Measurements from ENCODE around the gene VARS1. TPM values are rescaled to one million over a fixed set of nuclear protein-coding genes. Genes with fewer than 3 reads are reported as not detected.

The VARS1 gene
- 77.4 and 78.9 TPM in 2 replicates for total RNA-seq

DNA sequence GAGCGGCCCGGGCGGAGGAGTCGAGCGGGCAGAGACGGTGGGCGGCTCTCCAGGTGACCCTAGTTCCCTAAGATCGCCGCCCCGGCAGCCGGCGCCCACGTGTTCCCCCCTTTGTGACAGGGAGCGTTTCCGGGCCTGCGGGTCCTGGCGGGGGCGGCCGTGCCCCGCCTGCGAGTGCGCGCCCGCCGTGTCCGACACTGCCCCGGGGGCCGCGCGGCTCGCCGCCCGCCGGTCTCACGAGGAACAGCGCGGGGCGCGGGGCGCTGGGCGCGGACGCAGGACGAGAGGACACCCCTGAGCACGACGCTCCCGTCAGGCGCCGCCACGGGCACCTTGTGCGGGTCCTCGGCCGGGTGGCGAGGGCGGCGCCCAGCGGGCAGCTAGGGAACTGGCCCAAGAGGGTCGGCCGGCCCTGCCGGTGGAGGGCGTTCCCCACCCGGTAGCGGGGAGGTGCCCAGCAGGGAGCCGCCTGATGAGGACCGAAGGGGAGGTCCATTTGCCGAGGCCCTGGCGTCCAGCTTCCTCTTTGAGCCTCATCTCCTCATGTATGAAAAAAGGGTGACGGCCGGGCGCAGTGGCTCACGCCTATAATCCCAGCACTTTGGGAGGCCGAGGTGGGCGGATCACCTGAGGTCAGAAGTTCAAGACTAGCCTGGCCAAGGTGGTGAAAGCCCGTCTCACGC, at the start of gene VARS1:
Gene VARS1 (minus strand): TSS at position 137 of the 683 bp plus-strand sequence. CDS start 535 bp downstream, outside the sequence.
- intact Hi-C loops (cut with micrococcal nuclease), result loop anchor here (1.0 to 10.0 kb wide), 6 partner anchors 19 to 301 kb away; partner anchors contain the start of genes HSPA1A, HSPA1L, MICB and NEU1

DNA sequence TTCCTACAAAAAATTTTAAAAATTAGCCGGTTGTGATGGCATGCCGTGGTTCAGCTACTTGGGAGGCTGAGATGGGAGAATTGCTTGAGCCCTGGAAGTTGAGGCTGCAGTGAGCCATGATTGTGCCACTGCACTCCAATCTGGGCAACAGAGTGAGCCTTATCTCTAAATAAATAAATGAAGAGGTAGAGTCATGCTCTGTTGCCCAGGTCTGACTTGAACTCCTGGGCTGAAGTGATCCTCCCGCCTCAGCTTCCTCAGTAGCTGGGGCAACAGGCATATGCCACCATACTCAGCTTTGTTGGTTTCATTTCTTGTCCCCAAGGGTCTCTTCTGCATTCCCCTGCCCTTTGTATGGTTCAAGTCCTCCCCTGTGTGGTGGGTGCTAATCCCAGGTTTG, 49.0 kb upstream of the VARS1 start:
- intact Hi-C loops (cut with micrococcal nuclease), result no loop called here

DNA sequence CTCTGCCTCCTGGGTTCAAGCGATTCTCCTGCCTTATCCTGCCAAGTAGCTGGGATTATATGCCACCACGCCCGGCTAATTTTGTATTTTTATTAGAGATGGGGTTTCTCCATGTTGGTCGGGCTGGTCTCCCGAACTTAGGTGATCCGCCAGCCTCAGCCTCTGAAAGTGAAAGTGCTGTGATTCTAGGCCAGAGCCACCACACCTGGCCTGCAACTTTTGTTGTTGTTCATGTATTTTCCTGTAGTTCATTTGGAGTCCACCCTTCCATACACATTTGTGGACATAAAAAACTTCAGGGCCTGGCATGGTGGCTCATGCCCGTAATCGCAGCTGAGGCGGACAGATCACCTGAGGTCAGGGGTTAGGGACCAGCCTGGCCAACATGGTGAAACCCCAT, 46.5 kb upstream of the VARS1 start:
- intact Hi-C loops (cut with micrococcal nuclease), result no loop called here

DNA sequence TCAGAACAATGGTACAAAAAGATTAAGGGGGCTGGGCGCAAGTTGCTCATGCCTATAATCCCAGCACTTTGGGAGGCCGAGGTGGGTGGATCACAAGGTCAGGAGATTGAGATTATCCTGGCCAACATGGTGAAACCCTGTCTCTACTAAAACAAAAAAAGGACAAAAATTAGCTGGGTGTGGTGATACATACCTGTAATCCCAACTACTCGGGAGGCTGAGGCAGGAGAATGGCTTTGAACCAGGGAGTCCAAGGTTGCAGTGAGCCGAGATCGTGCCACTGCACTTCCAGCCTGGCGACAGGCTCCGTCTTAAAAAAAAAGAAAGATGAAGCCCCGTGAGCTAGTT, 44.2 kb upstream of the VARS1 start:
- intact Hi-C loops (cut with micrococcal nuclease), result loop anchor here (10.0 kb wide), 1 partner anchor 355 kb away; the partner anchor contains the start of genes GPSM3 and PBX2

DNA sequence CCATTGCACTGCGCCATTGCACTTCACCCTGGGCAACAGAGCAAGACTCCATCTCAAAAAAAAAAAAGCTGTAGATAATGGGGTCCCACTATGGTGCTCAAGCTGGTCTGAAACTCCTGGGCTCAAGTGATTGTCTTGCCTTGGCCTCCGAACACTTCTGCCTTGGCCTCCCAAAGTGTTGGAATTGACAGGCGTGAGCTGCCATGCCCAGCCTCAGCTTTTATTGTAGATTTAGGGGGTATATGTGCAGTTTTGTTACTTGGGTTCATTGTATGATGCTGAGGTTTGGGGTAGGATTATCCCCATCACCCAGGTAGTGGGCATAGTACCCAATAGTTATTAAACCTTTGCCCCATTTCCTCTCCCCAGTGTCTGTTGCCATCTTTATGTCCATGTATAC, 43.4 kb upstream of the VARS1 start:
- intact Hi-C loops (cut with micrococcal nuclease), result loop anchor here (10.0 kb wide), 1 partner anchor 356 kb away; the partner anchor contains the start of genes GPSM3 and PBX2

DNA sequence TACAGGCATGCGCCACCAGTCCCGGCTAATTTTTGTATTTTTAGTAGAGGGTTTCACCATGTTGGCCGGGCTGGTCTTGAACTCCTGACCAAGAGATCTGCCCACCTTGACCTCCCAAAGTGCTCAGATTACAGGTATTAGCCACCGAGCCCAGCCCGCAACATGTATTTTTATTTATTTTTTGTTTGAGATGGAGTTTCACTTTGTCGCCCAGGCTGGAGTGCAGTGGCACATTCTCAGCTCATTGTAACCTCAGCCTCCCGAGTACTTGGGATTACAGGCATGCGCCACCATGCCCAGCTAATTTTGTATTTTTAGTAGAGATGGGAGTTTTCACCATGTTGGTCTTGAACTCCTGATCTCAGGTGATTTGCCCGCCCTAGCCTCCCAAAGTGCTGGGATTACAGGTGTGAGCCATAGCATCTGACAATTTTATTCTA, 42.6 kb upstream of the VARS1 start:
- intact Hi-C loops (cut with micrococcal nuclease), result loop anchor here (10.0 kb wide), 1 partner anchor 357 kb away; the partner anchor contains the start of genes GPSM3 and PBX2

DNA sequence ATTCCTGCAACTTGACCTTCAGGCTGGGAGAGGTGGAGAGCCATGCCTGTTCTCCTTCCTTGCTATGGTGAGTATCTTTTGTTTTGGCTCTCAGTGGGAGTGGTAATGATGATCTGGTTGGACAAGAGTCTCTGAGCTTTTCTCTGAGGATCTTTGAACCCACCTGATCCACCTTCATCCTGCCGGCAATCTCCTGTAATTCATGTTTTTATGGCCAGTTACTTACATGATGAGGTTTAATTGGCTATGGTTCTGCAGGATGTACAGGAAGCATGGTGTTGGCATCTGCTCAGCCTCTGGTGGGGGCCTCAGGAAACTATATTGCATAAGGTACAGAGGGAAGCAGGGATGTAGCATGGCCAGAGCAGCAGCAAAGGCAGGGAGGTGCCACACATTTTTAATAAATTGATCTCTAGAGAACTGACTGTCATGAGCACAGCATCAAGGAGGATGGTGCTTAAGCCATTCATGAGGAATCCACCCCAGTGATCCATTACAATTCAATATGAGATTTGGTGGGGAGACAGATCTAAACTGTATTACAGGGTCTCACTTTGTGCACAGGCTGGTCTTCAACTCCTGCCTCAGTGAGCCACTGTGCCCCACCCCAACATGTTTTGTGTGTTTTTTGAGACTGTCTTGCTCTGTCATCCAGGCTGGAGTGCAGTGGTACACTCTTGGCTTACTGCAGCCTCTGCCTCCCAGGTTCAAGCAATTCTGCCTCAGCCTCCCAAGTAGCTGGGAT, 42.0 kb upstream of the VARS1 start:
- intact Hi-C loops (cut with micrococcal nuclease), result loop anchor here (10.0 kb wide), 1 partner anchor 357 kb away; the partner anchor contains the start of genes GPSM3 and PBX2

DNA sequence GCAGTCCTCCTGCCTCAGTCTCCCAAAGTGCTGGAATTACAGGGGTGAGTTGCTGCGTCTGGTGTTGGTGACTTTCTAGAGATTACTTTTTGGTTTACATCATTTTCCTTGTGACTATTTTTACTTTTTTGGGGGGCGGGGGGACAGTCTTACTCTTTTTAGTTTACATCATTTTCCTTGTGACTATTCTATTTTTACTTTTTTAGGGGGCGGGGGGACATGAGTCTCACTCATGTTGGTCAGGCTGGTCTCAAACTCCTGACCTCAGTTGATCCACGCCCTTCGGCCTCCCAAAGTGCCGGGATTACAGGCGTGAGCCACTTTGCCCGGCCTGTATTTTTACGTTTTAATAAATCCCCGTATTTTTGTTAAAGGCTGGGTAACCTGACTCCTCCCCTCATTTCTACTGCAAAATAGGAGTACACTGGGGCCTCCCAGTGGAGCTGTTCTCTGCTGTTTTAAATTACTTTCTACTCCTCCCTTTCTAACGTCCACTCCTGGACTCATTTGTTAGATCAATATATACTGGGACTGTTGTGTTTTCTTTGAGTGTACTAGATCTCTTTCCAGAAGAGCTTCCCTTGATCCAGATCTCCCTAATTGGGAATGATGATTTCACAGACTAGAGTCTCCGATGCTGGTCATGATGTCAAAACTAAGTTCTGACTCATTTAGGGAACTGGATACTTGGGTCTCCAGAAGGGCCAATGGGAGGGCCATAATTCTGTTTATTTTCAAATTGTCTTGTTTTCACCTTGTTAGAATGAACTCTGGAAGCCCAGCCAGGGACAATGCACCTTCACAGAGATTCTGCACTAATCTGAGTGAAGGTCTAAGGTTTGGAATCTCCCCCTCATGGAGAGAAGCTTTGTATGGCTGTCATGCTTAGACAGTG, 41.2 kb upstream of the VARS1 start:
- intact Hi-C loops (cut with micrococcal nuclease), result loop anchor here (10.0 kb wide), 1 partner anchor 358 kb away; the partner anchor contains the start of genes GPSM3 and PBX2

DNA sequence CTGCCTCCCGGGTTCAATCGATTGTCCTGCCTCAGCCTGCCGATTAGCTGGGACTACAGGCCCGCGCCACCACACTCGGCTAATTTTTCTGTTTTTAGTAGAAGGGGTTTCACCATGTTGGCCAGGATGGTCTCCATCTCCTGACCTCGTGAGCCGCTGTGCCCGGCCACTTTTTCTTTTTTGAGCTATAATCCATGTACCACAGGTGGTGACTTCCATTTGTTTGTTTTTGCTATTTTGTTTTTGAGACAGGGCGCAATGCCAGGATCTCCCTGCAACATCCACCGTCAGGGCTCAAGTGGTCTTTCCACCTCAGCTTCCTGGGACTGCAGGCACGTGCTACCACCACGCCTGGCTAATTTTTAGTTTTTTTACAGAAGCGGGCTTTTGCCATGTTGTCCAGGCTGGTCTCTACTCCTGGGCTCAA, 40.5 kb upstream of the VARS1 start:
- intact Hi-C loops (cut with micrococcal nuclease), result loop anchor here (10.0 kb wide), 1 partner anchor 359 kb away; the partner anchor contains the start of genes GPSM3 and PBX2

DNA sequence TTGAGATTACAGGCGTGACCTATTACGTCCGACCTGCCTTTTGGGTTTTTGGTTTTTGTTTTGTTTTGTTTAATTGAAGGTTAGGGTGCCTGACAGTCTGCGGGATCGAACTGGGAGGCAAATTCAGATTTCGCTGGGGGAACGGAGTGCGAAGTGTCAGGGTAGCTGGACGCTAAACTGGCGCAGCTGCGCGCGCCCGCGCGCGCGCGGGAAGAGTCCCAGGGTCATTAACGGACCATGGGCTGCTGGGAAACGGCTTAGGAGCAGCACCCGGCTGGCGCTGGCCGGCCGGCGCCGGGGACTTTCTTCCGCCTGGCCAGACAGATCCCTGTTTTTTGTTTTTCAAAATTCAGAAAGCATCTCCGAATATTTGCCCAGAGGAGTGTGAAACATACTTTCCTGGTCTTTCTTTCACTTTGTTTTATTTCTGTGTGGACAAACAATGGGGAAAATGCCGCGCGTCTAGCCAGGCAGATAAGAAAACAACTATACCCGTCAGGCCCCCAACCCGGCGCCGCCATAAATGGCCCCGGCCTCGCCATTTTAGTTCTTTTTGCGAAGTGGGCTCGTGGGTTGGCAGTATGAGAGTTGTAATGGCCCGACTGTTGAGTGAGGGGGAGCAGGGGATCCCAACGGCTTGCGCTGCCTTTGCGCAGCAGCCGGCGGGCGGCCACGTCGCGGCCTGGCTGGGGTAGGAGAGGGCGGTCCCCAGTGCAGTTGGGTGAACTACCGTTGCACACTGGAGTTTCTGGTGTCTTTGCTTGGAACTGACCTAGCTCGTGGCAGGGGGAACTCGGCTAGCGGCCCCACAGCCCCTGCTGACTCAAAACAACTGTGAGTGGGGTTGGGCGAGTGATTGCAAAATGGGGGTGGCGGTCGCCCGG, 39.1 kb upstream of the VARS1 start:
- intact Hi-C loops (cut with micrococcal nuclease), result loop anchor here (1.0 to 10.0 kb wide), 12 partner anchors 28 to 360 kb away; partner anchors contain the start of genes ABHD16A, BAG6, EHMT2 and GPANK1

DNA sequence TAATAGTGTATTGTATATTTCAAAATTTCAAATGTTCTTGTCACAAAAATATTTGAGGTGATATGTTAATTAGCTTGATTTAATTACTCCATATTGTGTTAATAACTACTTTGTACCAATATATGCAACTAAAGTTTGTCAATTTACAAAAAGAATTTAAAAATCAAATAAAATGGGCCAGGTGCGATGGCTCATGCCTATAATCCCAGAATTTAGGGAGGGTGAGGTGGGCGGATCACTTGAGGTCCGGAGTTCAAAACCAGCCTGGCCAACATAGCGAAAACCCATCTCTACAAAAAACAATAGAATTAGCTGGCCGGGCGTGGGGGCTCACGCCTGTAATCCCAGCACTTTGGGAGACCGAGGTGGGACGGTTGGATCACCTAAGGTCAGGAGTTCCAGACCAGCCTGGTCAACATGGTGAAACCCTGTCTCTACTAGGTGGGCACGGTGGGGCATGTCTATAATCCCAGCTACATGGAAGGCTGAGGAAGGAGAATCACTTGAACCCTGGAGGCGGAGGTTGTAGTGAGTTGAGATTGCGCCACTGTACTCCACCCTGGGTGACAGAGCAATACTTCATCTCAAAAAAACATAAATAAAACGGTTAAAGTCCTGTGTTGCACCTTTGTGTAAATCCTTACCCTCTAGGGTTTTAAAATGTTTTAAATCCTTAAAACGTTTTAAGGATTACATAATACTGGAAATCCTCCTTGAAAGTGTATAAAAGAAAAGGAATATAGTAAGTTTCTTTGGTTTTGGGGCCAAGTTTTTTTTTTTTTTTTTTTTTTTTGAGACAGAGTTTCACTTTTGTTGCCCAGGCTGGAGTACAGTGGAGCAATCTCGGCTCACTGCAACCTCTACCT, 36.0 kb upstream of the VARS1 start:
- intact Hi-C loops (cut with micrococcal nuclease), result loop anchor here (2.0 to 10.0 kb wide), 2 partner anchors 17 to 363 kb away; partner anchors contain the start of genes GPSM3, HSPA1A, HSPA1L and PBX2

DNA sequence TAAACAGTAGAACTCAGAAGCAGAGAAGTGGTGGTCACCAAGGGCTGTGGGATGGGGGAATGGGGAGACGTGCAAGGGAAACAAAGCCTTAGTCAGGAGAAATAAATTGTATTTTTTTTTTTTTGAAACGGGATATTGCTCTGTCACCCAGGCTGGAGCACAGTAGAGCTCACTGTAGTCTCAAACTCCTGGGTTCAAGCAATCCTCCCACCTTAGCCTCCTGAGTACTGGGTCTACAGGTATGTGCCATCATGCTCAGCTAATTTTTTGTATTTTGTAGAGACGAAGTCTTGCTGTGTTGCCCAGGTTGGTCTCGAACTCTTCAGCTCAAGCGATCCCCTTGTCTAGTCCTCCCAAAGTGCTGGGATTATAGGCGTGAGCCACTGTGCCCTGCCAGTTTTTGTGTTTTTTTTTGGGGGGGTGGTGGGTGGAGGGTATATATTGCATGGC, 35.4 kb upstream of the VARS1 start:
- intact Hi-C loops (cut with micrococcal nuclease), result loop anchor here (1.0 to 10.0 kb wide), 5 partner anchors 16 to 364 kb away; partner anchors contain the start of genes ATP6V1G2, GPSM3, HSPA1A and HSPA1L

DNA sequence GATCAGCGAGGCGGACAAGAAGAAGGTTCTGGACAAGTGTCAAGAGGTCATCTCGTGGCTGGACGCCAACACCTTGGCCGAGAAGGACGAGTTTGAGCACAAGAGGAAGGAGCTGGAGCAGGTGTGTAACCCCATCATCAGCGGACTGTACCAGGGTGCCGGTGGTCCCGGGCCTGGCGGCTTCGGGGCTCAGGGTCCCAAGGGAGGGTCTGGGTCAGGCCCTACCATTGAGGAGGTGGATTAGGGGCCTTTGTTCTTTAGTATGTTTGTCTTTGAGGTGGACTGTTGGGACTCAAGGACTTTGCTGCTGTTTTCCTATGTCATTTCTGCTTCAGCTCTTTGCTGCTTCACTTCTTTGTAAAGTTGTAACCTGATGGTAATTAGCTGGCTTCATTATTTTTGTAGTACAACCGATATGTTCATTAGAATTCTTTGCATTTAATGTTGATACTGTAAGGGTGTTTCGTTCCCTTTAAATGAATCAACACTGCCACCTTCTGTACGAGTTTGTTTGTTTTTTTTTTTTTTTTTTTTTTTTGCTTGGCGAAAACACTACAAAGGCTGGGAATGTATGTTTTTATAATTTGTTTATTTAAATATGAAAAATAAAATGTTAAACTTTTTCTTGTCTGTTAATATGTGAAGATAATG, 34.2 kb upstream of the VARS1 start:
- intact Hi-C loops (cut with micrococcal nuclease), result loop anchor here (1.0 to 10.0 kb wide), 6 partner anchors 15 to 1015 kb away; partner anchors contain the start of genes ATP6V1G2, GPSM3, HSPA1A and HSPA1L

DNA sequence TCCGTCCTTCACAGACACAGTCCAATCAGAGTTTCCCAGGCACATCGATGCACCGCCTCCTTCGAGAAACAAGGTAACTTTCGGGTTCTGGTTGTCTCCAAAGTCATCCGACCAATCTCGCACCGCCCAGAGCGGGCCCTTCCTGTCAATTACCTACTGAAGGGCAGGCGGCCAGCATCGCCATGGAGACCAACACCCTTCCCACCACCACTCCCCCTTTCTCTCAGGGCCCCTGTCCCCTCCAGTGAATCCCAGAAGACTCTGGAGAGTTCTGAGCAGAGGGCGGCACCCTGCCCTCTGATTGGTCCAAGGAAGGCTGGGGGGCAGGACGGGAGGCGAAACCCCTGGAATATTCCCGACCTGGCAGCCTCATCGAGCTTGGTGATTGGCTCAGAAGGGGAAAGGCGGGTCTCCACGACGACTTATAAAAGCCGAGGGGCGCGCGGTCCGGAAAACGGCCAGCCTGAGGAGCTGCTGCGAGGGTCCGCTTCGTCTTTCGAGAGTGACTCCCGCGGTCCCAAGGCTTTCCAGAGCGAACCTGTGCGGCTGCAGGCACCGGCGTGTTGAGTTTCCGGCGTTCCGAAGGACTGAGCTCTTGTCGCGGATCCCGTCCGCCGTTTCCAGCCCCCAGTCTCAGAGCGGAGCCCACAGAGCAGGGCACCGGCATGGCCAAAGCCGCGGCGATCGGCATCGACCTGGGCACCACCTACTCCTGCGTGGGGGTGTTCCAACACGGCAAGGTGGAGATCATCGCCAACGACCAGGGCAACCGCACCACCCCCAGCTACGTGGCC, 31.9 kb upstream of the VARS1 start, which contains the start of gene HSPA1B:
Gene HSPA1B (plus strand): TSS at position 453 of the 794 bp plus-strand sequence. CDS start 213 bp downstream, at position 666.
- intact Hi-C loops (cut with micrococcal nuclease), result loop anchor here (1.0 to 10.0 kb wide), 9 partner anchors 21 to 1017 kb away; partner anchors contain the start of genes ABHD16A, BAG6, DDAH2 and LSM2

DNA sequence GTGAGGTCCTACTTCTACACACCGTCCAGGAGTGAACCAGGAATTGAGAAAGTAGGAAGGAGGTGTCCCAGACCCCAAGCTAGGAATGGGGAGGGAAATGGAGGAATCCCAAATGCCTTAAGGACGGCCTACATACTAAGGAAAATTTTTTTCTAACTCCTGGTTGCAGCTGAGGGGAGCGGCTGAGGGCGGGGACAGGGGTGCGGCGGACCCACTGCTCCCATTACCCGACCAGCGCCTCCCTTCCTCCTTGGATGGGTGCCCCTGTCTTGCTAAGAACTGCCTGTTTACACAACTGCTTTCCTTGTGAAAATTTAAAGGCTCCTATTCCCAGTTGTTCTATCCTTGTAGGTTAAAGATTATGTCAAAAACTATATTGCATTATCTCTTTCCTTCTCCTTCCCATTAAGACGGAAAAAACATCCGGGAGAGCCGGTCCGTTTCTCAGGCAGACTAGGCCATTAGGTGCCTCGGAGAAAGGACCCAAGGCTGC, 31.3 kb upstream of the VARS1 start:
- intact Hi-C loops (cut with micrococcal nuclease), result loop anchor here (1.0 to 10.0 kb wide), 9 partner anchors 20 to 1018 kb away; partner anchors contain the start of genes ABHD16A, BAG6, DDAH2 and LSM2

DNA sequence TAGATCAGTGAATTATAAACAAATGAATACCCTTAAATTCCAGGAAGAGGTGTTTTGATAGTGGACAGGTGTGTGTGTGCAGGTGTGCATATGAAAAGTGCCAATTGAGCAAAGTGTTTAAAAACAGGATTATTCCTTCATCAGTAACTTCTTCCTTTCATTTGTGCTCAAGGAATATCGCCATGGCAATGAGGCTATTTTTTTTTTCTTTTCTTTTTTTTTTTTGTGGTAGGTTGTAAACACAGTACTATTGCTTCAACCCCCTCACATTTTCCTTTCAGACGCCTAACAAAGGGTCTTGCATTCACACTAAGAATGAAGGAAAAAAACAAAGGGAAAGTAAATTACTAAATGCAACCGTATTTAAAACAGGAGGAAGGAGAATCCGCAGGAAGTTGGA, 30.0 kb upstream of the VARS1 start:
- intact Hi-C loops (cut with micrococcal nuclease), result loop anchor here (10.0 kb wide), 1 partner anchor 1019 kb away; the partner anchor contains the start of gene PSMB8

Measured in T-helper 1 cell treated with Interleukin-12 subunit alpha and Interleukin-12 subunit beta and Interleukin-4 antibody, amounts not matched to agents 30 ng/mL and 1 ng/mL, for 36 hours (primary cell).